Measurements from ENCODE around the gene TRIM74. TPM values are rescaled to one million over a fixed set of nuclear protein-coding genes. Genes with fewer than 3 reads are reported as not detected.
A peak's percentile ranks its signal among the peaks of the same experiment; 100 is the strongest.
"Not testable (repeated sequence)": the region's sequence is repeated elsewhere in the genome, so short reads cannot be mapped to it uniquely, and the experiment has no call there.

TRIM74 gene
- total RNA-seq (1 to 10 TPM; 8.3 to 9.1 TPM), polyA plus RNA-seq (under 1 TPM in 2 of 3 donors, not detected in 1; 0.40 to 0.43 TPM), total RNA-seq (0.39 to 2.2 (median 0.71) reads per million in 6 experiments)

- ATAC-seq, result peak in 1 of 2 donors; percentile 14
- H3K36me3 Mint-ChIP-seq, result not testable (repeated sequence)
Observed at GRCh38 chr7:72968980-72969516, at the start of gene TRIM74. TRIM74 (minus strand) TSS chr7:72969466; CDS start chr7:72966157, 3,309 bp downstream.

DNA sequence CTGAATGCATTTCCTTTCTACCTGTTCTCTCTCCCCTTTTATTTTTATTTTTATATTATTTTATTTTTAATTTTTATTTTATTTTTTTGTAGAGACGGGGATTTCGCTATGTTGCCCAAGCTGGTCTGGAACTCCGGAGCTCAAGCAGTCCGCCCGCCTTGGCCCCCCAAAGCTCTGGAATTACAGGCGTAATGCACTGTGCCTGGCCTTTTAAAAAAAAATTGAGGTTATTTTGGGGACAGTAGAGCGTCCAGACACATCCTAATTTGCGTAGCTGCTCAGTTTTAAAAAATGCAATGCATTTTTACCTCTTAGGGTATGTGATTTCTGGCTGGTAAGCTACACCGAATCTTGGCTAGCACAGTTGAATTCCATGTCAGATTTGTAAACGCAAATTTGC is 37.2 kb upstream of the TRIM74 start:
- not testable (repeated sequence) for H3K27ac Mint-ChIP-seq

More at GRCh38 chr7:72968980-72969516, at the start of gene TRIM74:
- H3K27me3 Mint-ChIP-seq, H3K27ac Mint-ChIP-seq, POLR2A ChIA-PET, H3K4me1 Mint-ChIP-seq, H3K9me3 Mint-ChIP-seq, H3K4me3 Mint-ChIP-seq: not testable (repeated sequence)
- DNase-seq, result peak in 1 of 10 donors; percentile 36

DNA sequence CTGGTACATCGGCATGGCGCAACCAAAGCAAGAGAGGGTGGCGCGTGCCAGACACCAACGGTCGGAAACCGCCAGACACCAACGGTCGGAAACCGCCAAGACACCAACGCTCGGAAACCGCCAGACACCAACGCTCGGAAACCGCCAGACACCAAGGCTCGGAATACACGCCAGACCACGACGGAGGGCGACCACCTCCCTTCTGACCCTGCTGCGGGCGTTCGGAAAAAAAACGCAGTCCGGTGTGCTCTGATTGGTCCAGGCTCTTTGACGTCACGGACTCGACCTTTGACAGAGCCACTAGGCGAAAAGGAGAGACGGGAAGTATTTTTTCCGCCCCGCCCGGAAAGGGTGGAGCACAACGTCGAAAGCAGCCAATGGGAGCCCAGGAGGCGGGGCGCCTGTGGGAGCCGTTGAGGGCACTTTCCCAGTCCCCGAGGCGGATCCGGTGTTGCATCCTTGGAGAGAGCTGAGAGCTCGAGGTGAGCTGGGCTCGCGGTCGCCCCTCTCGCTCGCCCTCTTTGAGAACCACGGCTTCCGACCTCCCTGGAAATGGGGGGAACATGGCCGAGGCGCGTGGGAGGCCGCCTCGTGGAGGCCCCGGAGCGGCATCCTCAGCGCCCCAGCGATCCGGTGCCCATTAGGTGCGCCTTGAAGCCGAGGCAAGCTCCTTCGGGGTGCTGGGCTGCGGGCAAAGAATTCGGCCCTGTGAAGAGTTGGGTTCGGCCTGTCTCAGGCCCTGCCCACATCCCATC is 36.6 kb upstream of the TRIM74 start:
- POLR2A ChIA-PET, H3K4me1 Mint-ChIP-seq, H3K36me3 Mint-ChIP-seq, H3K9me3 Mint-ChIP-seq, H3K27me3 Mint-ChIP-seq: not testable (repeated sequence)
- Mint-ChIP-seq H3K4me3 (peak overlapping the region; percentile 88 to 100 (median 97)), H3K27ac (peak overlapping the region; percentile 95 to 100 (median 98))
- ATAC-seq, result peak; percentile 81 to 83
- peak; percentile 69 to 98 (median 88) for DNase-seq

More for the DNA sequence above, 37.2 kb upstream of the TRIM74 start:
- H3K4me3 Mint-ChIP-seq, result peak overlapping the region in 1 of 10 donors; percentile 11
- H3K36me3 Mint-ChIP-seq, ATAC-seq, H3K9me3 Mint-ChIP-seq, H3K4me1 Mint-ChIP-seq, H3K27me3 Mint-ChIP-seq, POLR2A ChIA-PET: not testable (repeated sequence)
- peak in 1 of 10 donors; percentile 31 for DNase-seq

GRCh38 chr7:73005356-73005692 is 36.1 kb upstream of the TRIM74 start:
- POLR2A ChIA-PET, result not testable (repeated sequence)

DNA sequence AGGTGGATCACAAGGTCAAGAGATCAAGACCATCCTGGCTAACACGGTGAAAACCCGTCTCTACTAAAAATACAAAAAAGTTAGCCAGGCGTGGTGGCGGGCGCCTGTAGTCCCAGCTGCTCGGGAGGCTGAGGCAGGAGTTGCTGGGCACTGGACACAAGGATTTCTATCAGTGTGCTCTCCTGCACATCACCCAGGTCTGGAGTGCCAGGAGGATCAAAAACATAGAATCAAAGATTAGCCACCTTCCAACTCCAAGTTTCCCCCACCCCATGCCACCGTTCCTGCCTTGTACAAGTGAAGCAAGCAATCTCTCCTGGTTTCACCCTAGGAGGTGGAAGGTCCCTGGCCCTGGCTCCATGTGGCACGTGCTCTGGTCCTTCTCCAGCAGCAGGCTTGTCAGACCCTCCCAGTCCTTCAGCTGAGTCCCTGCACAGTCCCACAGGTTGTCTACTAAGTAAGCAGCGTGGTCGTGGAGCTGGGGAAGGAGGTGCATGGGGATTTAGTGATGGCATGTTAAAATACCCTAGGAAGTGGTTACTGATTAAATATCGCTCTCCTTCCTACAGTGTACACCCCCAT is 28.7 kb upstream of the TRIM74 start:
- H3K4me1 Mint-ChIP-seq, H3K36me3 Mint-ChIP-seq, POLR2A ChIA-PET, H3K27ac Mint-ChIP-seq, ATAC-seq, H3K9me3 Mint-ChIP-seq, H3K4me3 Mint-ChIP-seq, H3K27me3 Mint-ChIP-seq, DNase-seq: not testable (repeated sequence)

More at GRCh38 chr7:73005356-73005692, 36.1 kb upstream of the TRIM74 start:
- not testable (repeated sequence) for H3K4me1 Mint-ChIP-seq, H3K36me3 Mint-ChIP-seq, H3K9me3 Mint-ChIP-seq, H3K27me3 Mint-ChIP-seq
- DNase-seq (peak in 5 of 10 donors; percentile 48 to 80 (median 76)), ATAC-seq (peak in 1 of 2 donors; percentile 79)
- peak overlapping the region; percentile 95 to 100 (median 98) for H3K27ac Mint-ChIP-seq
- H3K4me3 Mint-ChIP-seq, result peak overlapping the region; percentile 88 to 100 (median 97)

GRCh38 chr7:72997447-72997846 is 28.2 kb upstream of the TRIM74 start:
- H3K36me3 Mint-ChIP-seq, H3K4me3 Mint-ChIP-seq, DNase-seq, H3K4me1 Mint-ChIP-seq, ATAC-seq, H3K9me3 Mint-ChIP-seq, POLR2A ChIA-PET, H3K27me3 Mint-ChIP-seq: not testable (repeated sequence)
- H3K27ac Mint-ChIP-seq, result peak overlapping the region in 1 of 10 donors; percentile 57

GRCh38 chr7:72995484-72995883 is 26.2 kb upstream of the TRIM74 start:
- H3K4me3 Mint-ChIP-seq, H3K36me3 Mint-ChIP-seq, H3K27me3 Mint-ChIP-seq, POLR2A ChIA-PET, H3K4me1 Mint-ChIP-seq, ATAC-seq, DNase-seq, H3K9me3 Mint-ChIP-seq, H3K27ac Mint-ChIP-seq: not testable (repeated sequence)

- peak; percentile 18 to 46 for ATAC-seq
- POLR2A ChIA-PET, result not testable (repeated sequence)
Observed at GRCh38 chr7:72990146-72990913, 21.1 kb upstream of the TRIM74 start.

GRCh38 chr7:72982084-72982483 is 12.8 kb upstream of the TRIM74 start:
- H3K4me3 Mint-ChIP-seq, H3K9me3 Mint-ChIP-seq, ATAC-seq, POLR2A ChIA-PET, H3K27me3 Mint-ChIP-seq, DNase-seq, H3K36me3 Mint-ChIP-seq, H3K4me1 Mint-ChIP-seq, H3K27ac Mint-ChIP-seq: not testable (repeated sequence)

More at GRCh38 chr7:72990146-72990913, 21.1 kb upstream of the TRIM74 start:
- not testable (repeated sequence) for H3K9me3 Mint-ChIP-seq, H3K4me3 Mint-ChIP-seq, H3K4me1 Mint-ChIP-seq, H3K27ac Mint-ChIP-seq, H3K36me3 Mint-ChIP-seq, H3K27me3 Mint-ChIP-seq
- peak in 1 of 10 donors; percentile 58 for DNase-seq

DNA sequence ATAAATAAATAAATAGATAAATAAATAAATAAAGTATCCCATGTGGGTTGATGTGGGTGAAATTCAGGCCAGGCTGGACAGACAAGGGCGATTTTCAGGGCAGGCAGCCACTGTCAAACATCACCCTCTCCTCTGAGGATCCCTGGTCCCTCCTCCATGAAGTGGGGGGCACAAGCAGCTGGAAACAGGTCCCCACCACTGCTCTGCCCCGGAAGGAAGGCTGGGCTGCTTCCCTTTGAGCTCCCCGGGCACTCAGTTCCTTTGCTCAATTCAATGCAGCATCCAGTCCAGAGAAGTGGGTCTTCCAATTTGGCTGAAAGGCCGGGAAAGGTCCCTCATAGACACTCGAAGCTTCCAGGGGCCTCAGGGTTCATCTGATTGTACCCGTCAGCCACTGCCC is 11.1 kb upstream of the TRIM74 start:
- ATAC-seq, H3K27me3 Mint-ChIP-seq, H3K4me3 Mint-ChIP-seq, POLR2A ChIA-PET, H3K9me3 Mint-ChIP-seq, H3K36me3 Mint-ChIP-seq, H3K27ac Mint-ChIP-seq, H3K4me1 Mint-ChIP-seq: not testable (repeated sequence)
- peak in 1 of 10 donors; percentile 27 for DNase-seq

DNA sequence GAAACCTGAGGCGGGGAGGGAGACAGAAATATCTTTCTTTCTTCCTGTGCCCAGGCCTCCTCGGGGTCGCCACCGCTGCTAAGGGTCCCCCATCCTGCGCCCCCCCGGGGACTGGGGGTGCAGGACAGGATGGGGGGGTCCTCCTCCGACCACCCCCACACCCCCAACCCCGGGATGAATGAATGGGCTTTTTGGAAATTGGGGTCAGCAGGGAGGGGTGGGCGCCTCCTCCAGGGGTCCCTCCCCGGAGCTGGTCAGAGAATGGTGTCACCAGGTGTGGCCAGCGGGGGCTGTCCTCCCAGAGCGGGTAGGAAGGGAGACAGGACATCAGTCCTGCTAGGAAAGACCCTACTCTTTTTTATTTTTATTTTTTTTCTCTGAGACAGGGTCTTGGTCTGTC is 7.2 kb upstream of the TRIM74 start:
- H3K9me3 Mint-ChIP-seq, H3K36me3 Mint-ChIP-seq, ATAC-seq, H3K27me3 Mint-ChIP-seq, H3K4me3 Mint-ChIP-seq, POLR2A ChIA-PET, H3K27ac Mint-ChIP-seq, H3K4me1 Mint-ChIP-seq: not testable (repeated sequence)
- peak in 1 of 10 donors; percentile 41 for DNase-seq

DNA sequence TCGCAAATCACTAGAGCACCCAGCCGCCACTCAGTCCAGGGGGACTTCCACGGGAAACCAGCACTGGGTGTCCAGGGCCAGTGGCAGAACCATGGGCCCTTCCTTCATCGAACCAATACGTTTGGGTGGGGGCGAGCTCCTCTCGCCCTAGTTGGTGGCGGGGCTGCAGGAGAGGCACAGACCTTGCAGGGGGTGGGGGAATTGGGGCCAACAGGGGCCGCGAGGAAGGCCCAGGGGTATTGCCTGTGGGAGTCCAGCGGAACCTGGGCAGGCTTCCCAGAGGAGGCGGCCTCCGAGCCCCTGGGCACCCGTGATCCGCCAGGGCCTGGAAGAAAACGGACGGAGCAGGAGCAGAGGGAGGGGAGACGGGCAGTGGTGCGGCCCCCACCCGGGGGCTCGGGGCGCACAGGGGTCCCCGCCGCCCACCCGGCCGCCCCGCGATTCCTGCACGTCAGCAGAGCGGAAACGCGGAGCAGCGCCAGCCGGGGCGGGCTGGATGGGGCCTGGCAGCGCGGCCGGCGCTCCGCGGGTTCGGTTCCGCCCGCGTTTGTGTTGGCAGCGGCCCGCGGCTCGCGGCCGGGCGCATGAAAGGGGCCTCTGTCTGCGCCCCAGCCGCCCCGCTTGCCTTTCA is 6.5 kb upstream of the TRIM74 start:
- H3K36me3 Mint-ChIP-seq, H3K9me3 Mint-ChIP-seq, H3K27me3 Mint-ChIP-seq, H3K27ac Mint-ChIP-seq, ATAC-seq, H3K4me1 Mint-ChIP-seq, POLR2A ChIA-PET, H3K4me3 Mint-ChIP-seq: not testable (repeated sequence)
- DNase-seq, result peak in 1 of 10 donors; percentile 52

DNA sequence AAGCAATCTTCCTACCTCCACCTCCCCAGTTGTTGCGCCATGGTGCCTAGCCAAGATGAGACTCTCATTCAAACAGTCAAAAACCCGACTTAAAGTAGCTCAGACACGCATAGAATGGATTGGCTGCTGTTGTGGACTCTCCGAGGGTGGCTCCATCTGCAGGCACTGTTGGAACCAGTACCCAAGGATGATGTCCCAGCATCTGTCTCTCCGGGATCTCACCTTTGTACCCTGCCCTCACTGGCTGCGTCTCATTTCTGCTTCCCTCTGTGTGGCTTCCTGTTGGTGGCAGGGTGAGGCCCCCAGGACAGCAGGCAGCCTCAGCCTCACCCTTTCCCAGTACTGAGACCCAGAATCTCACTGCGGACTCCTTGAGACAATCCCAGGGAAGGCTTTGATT is 5.5 kb upstream of the TRIM74 start:
- H3K9me3 Mint-ChIP-seq, POLR2A ChIA-PET, ATAC-seq: not testable (repeated sequence)

More for the DNA sequence above, 5.5 kb upstream of the TRIM74 start:
- not testable (repeated sequence) for H3K4me1 Mint-ChIP-seq, H3K27me3 Mint-ChIP-seq, DNase-seq, H3K27ac Mint-ChIP-seq, H3K4me3 Mint-ChIP-seq, H3K36me3 Mint-ChIP-seq

All from naive thymus-derived CD8-positive, alpha-beta T cell (primary cell).